HepG2 (cell line): Measurements from ENCODE around the gene ANKZF1. TPM values are rescaled to one million over a fixed set of nuclear protein-coding genes. Genes with fewer than 3 reads are reported as not detected.

Source experiments
- AHDC1 ChIP-seq: sonication (generic); formaldehyde crosslinking; IDR thresholded peaks from 2 replicates; pipeline ENCODE4 v1.5.1; 2020; ENCODE audit warnings: mild to moderate bottlenecking, missing genetic modification reagents, borderline replicate concordance
- ATF2 ChIP-seq: sonication (generic); formaldehyde crosslinking; IDR thresholded peaks from 2 replicates; pipeline ENCODE4 v1.4.0; 2020; ENCODE audit warnings: missing genetic modification reagents
- HMGXB4 ChIP-seq, 2 experiments: sonication (generic) in 1 of 2; formaldehyde crosslinking in 1 of 2; IDR thresholded peaks; 2 replicates each; pipeline versions ENCODE4 v1.4.0 to v1.6.1; 2018 to 2020; ENCODE audit warnings: missing genetic modification reagents in 2 of 2, borderline replicate concordance in 1 of 2, low read depth in 1 of 2, mild to moderate bottlenecking in 1 of 2, missing biosample characterization in 1 of 2
- HNRNPK ChIP-seq: fragments of 200-400 bp; formaldehyde crosslinking; IDR thresholded peaks from 2 replicates; pipeline ENCODE4 v1.6.1; 2018; ENCODE audit warnings: low read length, low read depth, moderate library complexity, mild to moderate bottlenecking; ENCODE audit not compliant: poor library complexity, severe bottlenecking
- MAFF ChIP-seq: IDR thresholded peaks from 2 replicates; pipeline ENCODE4 v1.6.1; 2011; ENCODE audit warnings: low read depth, low read length, improper control_type of control experiment
- NR2F6 ChIP-seq, 2 experiments: IDR thresholded peaks; 2 replicates each; pipeline ENCODE4 v1.6.1; 2016; ENCODE audit warnings: antibody characterized with exemption in 1 of 2, mild to moderate bottlenecking in 1 of 2
- PAWR ChIP-seq: sonication (generic); formaldehyde crosslinking; IDR thresholded peaks from 2 replicates; pipeline ENCODE4 v1.4.0; 2020; ENCODE audit warnings: missing genetic modification reagents, mild to moderate bottlenecking, borderline replicate concordance
- RERE ChIP-seq: IDR thresholded peaks from 2 replicates; pipeline ENCODE4 v1.6.1; 2016; ENCODE audit warnings: low read depth, missing genetic modification reagents, missing compliant biosample characterization
- ZNF343 ChIP-seq: sonication (generic); formaldehyde crosslinking; IDR thresholded peaks from 2 replicates; pipeline ENCODE4 v1.4.0; 2020; ENCODE audit warnings: mild to moderate bottlenecking, missing genetic modification reagents
- polyA plus RNA-seq, 8 experiments: library from polyadenylated mRNA; depleted of rRNA in 3 of 8; stranded (reverse) in 7 of 8; unstranded in 1 of 8; fragments of >200 nt; fragmentation: Illumina TruSeq in 4 of 8; extraction: Trizol in 4 of 8; gene quantifications; 2 replicates each; pipeline versions ENCODE4 v1.2.1 to v1.2.3, GENCODE V29; 2011 to 2016; ENCODE audit warnings: low read depth in 4 of 8, missing spikeins in 1 of 8, mixed read lengths in 1 of 8; ENCODE audit not compliant: insufficient read depth in 1 of 8
- total RNA-seq, 5 experiments: library from RNA; depleted of rRNA; stranded (reverse); fragments of >200 nt; fragmentation: Illumina TruSeq; extraction: Trizol; gene quantifications; 2 replicates each; pipeline ENCODE4 v1.2.3, GENCODE V29; 2016; ENCODE audit warnings: low read depth in 1 of 5

The ANKZF1 gene
- total and polyA plus RNA-seq, 2 of the 13 experiments (the other 11 are each of a cell fraction or from before 2014, with no cell fraction given), result 25.3 to 128 TPM

GRCh38 chr2:219249203-219249980 lies 19.8 kb downstream of the ANKZF1 start (continued):
- TF ChIP-seq AHDC1 (peak; percentile 59; the same call in 1 of the 2 replicates), MAFF (peak; percentile 39; the same call in 1 of the 2 replicates), HNRNPK (no peak), ATF2 (CRISPR knock-in tag) (peak; percentile 23), NR2F6 (IDR thresholded peaks at IDR 0.05) (peak; percentile 28; the same call in 1 of the 2 replicates), NR2F6 (CRISPR knock-in tag; IDR thresholded peaks at IDR 0.05) (peak; percentile 30; the same call in 1 of the 2 replicates), HMGXB4 (CRISPR knock-in tag; IDR thresholded peaks at IDR 0.05; ENCODE audit: borderline replicate concordance in 1 of 2, low read depth in 1 of 2) (peak in 1 of 2 experiments; percentile 70; a peak in 3 of 4 replicates), PAWR (no peak), RERE (CRISPR knock-in tag) (no peak), ZNF343 (CRISPR knock-in tag) (peak; percentile 85)
